Measurements from ENCODE around the gene IL1B.

IL1B gene

DNA sequence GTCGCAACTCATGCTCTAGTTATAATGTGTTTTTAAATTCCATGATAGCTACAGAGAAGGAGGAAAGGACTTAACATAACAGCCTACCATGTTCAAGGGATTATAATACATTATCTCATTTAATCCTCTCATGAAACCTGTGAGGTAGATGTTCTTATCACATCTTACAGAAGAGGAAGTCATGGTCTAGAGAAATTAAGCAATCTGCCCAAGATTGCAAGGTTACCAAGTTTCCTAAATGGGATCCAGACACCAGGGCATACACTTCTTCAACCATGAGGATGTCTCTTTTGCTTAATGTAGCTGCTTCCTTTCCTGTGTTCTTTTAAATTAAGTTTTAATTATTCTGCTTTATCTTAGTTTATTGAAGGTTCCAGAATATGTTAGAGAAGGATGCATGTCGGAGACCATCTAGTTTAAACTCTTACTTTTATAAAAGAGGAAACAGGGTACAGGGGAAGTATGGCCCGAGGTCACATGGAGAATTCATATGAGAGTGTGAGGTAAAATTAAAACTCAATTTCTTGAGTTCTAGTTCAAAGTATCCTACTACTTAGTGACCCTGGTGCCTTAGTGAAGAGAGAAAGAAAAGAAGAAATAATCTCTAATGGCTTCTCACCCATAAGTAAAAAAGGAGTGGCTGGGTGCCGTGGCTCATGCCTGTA, 48.7 kb downstream of the IL1B start:
- intact Hi-C loops (cut with micrococcal nuclease) = no loop called here
- H3K36me3 Mint-ChIP-seq (ENCODE audit: low read depth) = no peaks in the 10 kb centered on the region
- no peak overlapping the region for H3K4me3 Mint-ChIP-seq
- H3K4me1 Mint-ChIP-seq (ENCODE audit: low read depth) = peaks cover 57% of the 10 kb centered on the region
- H3K9me3 Mint-ChIP-seq = peaks cover 3% of the 10 kb centered on the region
- H3K27ac Mint-ChIP-seq = peak overlapping the region; percentile 53
- H3K27me3 Mint-ChIP-seq = no peaks in the 10 kb centered on the region

DNA sequence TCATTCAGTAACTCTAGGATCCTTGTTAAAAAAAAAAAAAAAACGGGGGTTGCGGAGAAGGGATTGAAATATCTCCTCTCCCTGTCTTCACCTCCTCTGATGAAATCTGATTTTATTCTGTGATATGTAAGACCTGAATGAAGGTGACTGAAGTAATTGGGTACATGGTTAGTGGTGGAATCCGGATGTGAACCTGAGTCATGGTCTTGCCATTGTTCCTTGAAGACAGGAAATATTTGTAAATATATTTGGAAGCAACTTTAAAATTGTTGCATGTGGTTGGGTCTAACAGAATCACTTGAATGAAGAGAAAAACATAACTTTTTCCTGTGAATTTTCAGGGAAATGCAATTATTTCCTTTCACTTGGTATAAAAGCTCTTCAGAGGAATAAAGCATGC, 49.3 kb downstream of the IL1B start:
- Mint-ChIP-seq H3K27ac (no peak overlapping the region), H3K4me3 (no peak overlapping the region), H3K36me3 (ENCODE audit: low read depth) (no peaks in the 10 kb centered on the region), H3K9me3 (no peaks in the 10 kb centered on the region), H3K4me1 (ENCODE audit: low read depth) (peaks cover 57% of the 10 kb centered on the region), H3K27me3 (no peaks in the 10 kb centered on the region)
- intact Hi-C loops (cut with micrococcal nuclease) = no loop called here

DNA sequence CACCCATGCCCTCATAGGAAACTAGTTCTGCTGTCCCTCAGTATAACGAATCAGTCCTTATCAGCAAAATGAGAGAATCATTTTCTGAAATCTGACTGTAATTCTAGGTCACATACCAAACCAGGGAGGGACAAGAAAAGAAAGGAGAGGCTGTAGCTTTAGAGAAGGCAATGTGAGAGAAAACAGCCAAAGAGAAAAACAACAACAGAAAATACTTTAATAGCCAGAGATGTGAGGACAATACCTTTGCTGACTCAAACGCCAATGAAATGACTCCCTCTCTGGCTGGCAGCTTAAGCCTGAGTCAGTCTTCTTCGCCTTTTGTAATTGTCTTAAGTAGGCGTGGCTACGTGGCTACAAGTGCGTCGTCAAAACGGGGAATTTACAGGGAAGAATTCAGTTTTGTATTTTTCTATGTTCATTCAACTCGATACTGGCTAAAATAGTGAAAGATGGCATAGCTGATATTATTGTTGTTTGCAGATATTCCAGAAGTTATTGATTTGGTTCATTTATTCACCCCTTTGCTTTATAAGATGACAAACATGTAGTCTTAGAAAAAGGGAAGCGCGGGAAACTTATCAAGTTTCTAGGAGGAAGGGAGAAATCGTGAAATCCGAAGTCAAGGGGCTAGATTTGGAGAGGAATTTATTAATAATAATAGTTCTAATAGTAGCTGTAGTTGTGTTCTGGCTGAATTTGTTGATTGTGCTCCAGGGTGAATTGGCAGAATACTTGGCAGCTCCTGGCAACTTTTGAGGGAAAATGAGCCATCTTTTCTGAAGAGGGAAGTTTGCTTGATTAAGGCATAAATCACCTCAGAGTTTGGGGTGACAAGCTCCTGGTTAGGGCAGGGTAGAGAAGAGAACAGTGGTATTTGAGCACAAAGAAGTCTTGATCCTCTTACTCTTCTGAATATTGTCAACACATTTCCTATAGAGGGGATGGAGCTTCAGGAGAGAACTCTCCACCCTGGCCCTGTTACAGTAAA, 52.1 kb downstream of the IL1B start, which contains the start of gene IL1A:
Gene IL1A, minus strand, starts transcription at position 295 of the 991 bp plus-strand sequence. CDS start 723 bp downstream, outside the sequence.
- intact Hi-C loops (cut with micrococcal nuclease) = loop anchor here (5.0 kb wide), 1 partner anchor 53 kb away; the partner anchor contains the start of gene IL1B
- H3K4me3 Mint-ChIP-seq = peak within 1 kb of the TSS; percentile 58
- no peaks in the 10 kb centered on the region for H3K36me3 Mint-ChIP-seq (ENCODE audit: low read depth)
- no peaks in the 10 kb centered on the region for H3K9me3 Mint-ChIP-seq
- H3K27ac Mint-ChIP-seq = peak within 1 kb of the TSS; percentile 73
- H3K27me3 Mint-ChIP-seq = no peaks in the 10 kb centered on the region
- H3K4me1 Mint-ChIP-seq (ENCODE audit: low read depth) = peaks cover 60% of the 10 kb centered on the region

DNA sequence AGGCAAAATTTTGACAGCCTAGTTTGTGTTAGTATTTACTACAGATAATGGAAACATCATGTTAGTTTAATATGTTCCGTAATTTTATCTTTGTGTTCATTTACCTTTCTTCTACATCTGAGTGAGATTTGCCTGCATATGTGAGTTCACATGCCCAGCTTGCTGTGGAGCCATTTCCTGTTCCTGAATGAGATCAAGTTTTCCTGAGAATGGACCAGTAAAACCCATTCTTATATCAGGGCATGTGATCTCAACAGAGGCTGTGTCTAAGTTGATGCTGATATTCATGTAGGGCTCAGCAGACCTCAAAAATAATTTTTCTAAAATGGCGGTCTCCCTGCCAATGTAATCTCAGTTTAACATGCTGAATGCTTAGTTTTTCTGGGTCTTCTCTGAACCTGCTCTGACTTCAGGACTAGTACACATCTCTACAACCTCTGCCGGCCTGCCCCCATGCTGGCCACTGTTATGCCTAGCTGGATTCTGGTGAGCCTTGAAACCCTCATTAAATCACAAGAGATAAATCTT, 53.3 kb downstream of the IL1B start:
- intact Hi-C loops (cut with micrococcal nuclease) = loop anchor here (5.0 kb wide), 1 partner anchor 54 kb away; the partner anchor contains the start of gene IL1B
- Mint-ChIP-seq H3K27me3 (no peaks in the 10 kb centered on the region), H3K36me3 (ENCODE audit: low read depth) (no peaks in the 10 kb centered on the region), H3K4me1 (ENCODE audit: low read depth) (peaks cover 56% of the 10 kb centered on the region), H3K9me3 (no peaks in the 10 kb centered on the region), H3K27ac (peak overlapping the region; percentile 73), H3K4me3 (no peak overlapping the region)

DNA sequence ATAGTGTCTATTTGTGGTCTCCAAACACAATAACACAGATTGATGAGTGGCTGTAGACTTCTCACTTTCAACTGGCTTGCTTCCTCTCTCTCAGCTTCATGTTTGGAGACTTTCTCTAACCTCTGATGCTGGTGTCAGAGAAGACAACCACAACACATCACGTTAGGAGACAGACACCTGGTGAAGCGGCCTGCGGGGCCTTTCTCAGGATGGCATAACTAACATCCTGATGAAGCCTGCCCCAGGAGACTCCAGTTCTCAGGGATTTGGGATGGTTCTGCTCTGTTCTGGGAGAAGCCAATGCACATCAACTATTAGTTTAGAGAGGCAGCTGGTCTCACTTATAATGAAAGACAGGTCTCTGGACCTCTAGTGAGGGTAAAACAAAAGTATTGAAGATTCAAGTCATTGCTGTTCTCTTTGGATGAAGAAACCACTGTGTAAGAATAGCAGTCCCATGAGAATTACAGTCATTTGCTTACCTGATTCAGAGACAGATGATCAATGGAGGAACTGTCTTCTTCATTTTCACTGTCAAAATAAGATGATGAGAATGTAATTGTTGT, 54.3 kb downstream of the IL1B start:
- intact Hi-C loops (cut with micrococcal nuclease) = loop anchor here (5.0 kb wide), 1 partner anchor 55 kb away; the partner anchor contains the start of gene IL1B
- peaks cover 6% of the 10 kb centered on the region for H3K36me3 Mint-ChIP-seq (ENCODE audit: low read depth)
- H3K4me1 Mint-ChIP-seq (ENCODE audit: low read depth) = peaks cover 56% of the 10 kb centered on the region
- no peaks in the 10 kb centered on the region for H3K27me3 Mint-ChIP-seq
- no peaks in the 10 kb centered on the region for H3K9me3 Mint-ChIP-seq
- no peak overlapping the region for H3K4me3 Mint-ChIP-seq
- peak overlapping the region; percentile 2 for H3K27ac Mint-ChIP-seq

All from dendritic cell treated with granulocyte-macrophage colony-stimulating factor and Interleukin-4, amounts not matched to agents 40 ng/mL and 50 ng/mL, for 4 days (primary cell).